CD8-positive, alpha-beta memory T cell (primary cell): Measurements from ENCODE around the gene VSTM2L. TPM values are rescaled to one million over a fixed set of nuclear protein-coding genes. Genes with fewer than 3 reads are reported as not detected.

ENCODE experiments used
- CTCF ChIA-PET: fragments of 350-600 bp; sonication (Branson Sonifier 250); formaldehyde crosslinking; loops from one replicate; lab custom pipeline; 2021; ENCODE audit warnings: antibody characterized with exemption; lab: Charles Lee
- POLR2A ChIA-PET: fragments of 350-600 bp; sonication (Branson Sonifier 250); formaldehyde crosslinking; loops from one replicate; lab custom pipeline; 2021; ENCODE audit warnings: antibody characterized with exemption; lab: Charles Lee
- DNase-seq, 5 donors: peaks; one replicate each; pipeline versions ENCODE4 v3.0.0 to v3.0.0-alpha.2; 2020 to 2022; ENCODE audit warnings: mixed read lengths in 1 of 5
- H3K27ac ChIP-seq: one replicate; pipeline ENCODE4 v1.7.0; 2013; ENCODE audit warnings: low read depth, mild to moderate bottlenecking, low read length, moderate library complexity
- H3K27me3 ChIP-seq: 2 replicates; pipeline ENCODE4 v1.7.0; 2013; ENCODE audit warnings: low read length, mild to moderate bottlenecking; ENCODE audit not compliant: insufficient read depth, poor library complexity, severe bottlenecking
- H3K36me3 ChIP-seq: 2 replicates; pipeline ENCODE4 v1.7.0; 2013; ENCODE audit warnings: mild to moderate bottlenecking, low read length, moderate library complexity; ENCODE audit not compliant: insufficient read depth
- H3K4me1 ChIP-seq: 2 replicates; pipeline ENCODE4 v1.7.0; 2013; ENCODE audit warnings: mild to moderate bottlenecking, low read length, moderate library complexity; ENCODE audit not compliant: insufficient read depth
- H3K4me3 ChIP-seq: 2 replicates; pipeline ENCODE4 v1.7.0; 2013; ENCODE audit warnings: mild to moderate bottlenecking, low read length
- H3K9me3 ChIP-seq: 2 replicates; pipeline ENCODE4 v1.7.0; 2013; ENCODE audit warnings: mild to moderate bottlenecking, low read length
- H3K27ac Mint-ChIP-seq, 8 donors: one replicate each; pipeline ENCODE4 v1.8.0; 2020 to 2021; ENCODE audit warnings: mixed read lengths in 8 of 8, mild to moderate bottlenecking in 6 of 8, inconsistent platforms in 3 of 8, moderate library complexity in 3 of 8
- H3K27me3 Mint-ChIP-seq, 2 donors: one replicate each; pipeline ENCODE4 v1.8.0; 2020 to 2021; ENCODE audit warnings: mixed read lengths in 2 of 2, mild to moderate bottlenecking in 1 of 2, moderate library complexity in 1 of 2
- H3K36me3 Mint-ChIP-seq, 3 donors: one replicate each; pipeline ENCODE4 v1.8.0; 2020 to 2021; ENCODE audit warnings: mixed read lengths in 3 of 3, inconsistent platforms in 1 of 3, mild to moderate bottlenecking in 1 of 3
- H3K4me1 Mint-ChIP-seq, 3 donors: one replicate each; pipeline ENCODE4 v1.8.0; 2020 to 2021; ENCODE audit warnings: mixed read lengths in 3 of 3, inconsistent platforms in 1 of 3, mild to moderate bottlenecking in 1 of 3
- H3K4me3 Mint-ChIP-seq, 7 donors: one replicate each; pipeline ENCODE4 v1.8.0; 2020 to 2021; ENCODE audit warnings: mixed read lengths in 7 of 7, mild to moderate bottlenecking in 6 of 7, moderate library complexity in 4 of 7, inconsistent platforms in 2 of 7
- H3K9me3 Mint-ChIP-seq, 5 donors: one replicate each; pipeline ENCODE4 v1.8.0; 2020 to 2022; ENCODE audit warnings: mixed read lengths in 5 of 5, mild to moderate bottlenecking in 3 of 5, moderate library complexity in 2 of 5, inconsistent platforms in 1 of 5
- polyA plus RNA-seq: library from polyadenylated mRNA; unstranded; fragments of 300-500 nt; fragmentation: Illumina TruSeq; gene quantifications from one replicate; pipeline ENCODE4 v1.2.3, GENCODE V29; 2021
- total RNA-seq, 2 experiments: library from RNA; stranded (reverse); gene quantifications; one replicate each; pipeline ENCODE4 v1.2.3, GENCODE V29; 2021

The VSTM2L gene
- total and polyA plus RNA-seq, 3 experiments from 2014 or later: not detected

DNA sequence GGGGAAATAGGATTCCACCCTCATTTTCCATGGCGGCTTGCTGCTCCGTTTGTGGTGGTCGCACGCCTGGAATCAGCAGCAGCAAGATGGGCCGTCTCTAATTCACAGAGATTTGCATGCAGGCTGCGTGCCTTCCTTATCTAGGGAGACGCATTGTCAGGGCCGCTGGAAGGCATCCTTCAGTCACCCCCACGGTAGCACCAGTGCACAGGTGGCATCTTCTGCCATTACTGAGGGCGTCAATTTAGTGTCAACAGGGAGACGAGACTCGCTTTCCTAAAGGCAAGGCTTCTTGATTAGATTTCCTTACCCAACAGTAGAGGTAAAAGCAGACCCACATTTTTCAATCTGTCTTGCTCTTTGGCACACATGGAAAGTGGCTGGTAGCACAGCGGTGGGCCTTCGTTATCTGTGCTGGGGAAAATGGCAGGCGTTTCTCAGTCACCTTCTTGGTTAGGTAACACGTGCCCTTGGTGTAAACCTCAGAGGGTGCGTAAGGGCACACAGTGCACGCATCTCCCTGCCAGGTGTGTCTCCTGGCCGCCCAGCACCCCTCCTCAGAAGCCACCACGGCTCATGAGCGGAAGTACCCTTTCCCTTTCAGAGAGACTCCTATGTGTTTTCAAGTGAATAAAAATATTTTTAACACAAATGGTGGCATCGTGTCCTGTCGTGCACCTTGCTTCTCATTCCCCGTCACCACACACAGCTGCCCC lies 27.3 kb upstream of the VSTM2L start:
- Mint-ChIP-seq H3K27me3 (no peaks in the 10 kb centered on the region), H3K9me3 (no peaks in the 10 kb centered on the region), H3K4me1 (no peaks in the 10 kb centered on the region), H3K27ac (no peak overlapping the region), H3K4me3 (no peak overlapping the region), H3K36me3 (peaks cover 0 to 40% (median 15%) of the 10 kb centered on the region in 3 donors)
- H3K27me3 ChIP-seq: no peaks in the 10 kb centered on the region
- POLR2A ChIA-PET: no interaction called here
- no peaks in the 10 kb centered on the region for H3K9me3 ChIP-seq
- H3K27ac ChIP-seq: no peak overlapping the region
- H3K4me3 ChIP-seq: no peak overlapping the region
- H3K4me1 ChIP-seq: no peaks in the 10 kb centered on the region
- H3K36me3 ChIP-seq: no peaks in the 10 kb centered on the region
- no peak for DNase-seq
- CTCF ChIA-PET: no interaction called here

- peaks cover 0 to 27% (median 7%) of the 10 kb centered on the region in 3 donors for H3K36me3 Mint-ChIP-seq
- no peak overlapping the region for H3K4me3 ChIP-seq
- H3K9me3 ChIP-seq: no peaks in the 10 kb centered on the region
- POLR2A ChIA-PET: no interaction called here
- no peaks in the 10 kb centered on the region for H3K9me3 Mint-ChIP-seq
- CTCF ChIA-PET: no interaction called here
- H3K4me1 Mint-ChIP-seq: no peaks in the 10 kb centered on the region
- H3K27me3 ChIP-seq: no peaks in the 10 kb centered on the region
- no peak overlapping the region for H3K4me3 Mint-ChIP-seq
- no peak overlapping the region for H3K27ac Mint-ChIP-seq
- no peak overlapping the region for H3K27ac ChIP-seq
- DNase-seq: no peak
- no peaks in the 10 kb centered on the region for H3K36me3 ChIP-seq
- H3K4me1 ChIP-seq: no peaks in the 10 kb centered on the region
- H3K27me3 Mint-ChIP-seq: no peaks in the 10 kb centered on the region
Observed at GRCh38 chr20:37876863-37877262, 26.1 kb upstream of the VSTM2L start.

GRCh38 chr20:37877832-37878772 lies 24.8 kb upstream of the VSTM2L start:
- Histone ChIP-seq H3K27me3 (no peaks in the 10 kb centered on the region), H3K27ac (no peak overlapping the region), H3K4me3 (no peak overlapping the region), H3K9me3 (no peaks in the 10 kb centered on the region), H3K4me1 (no peaks in the 10 kb centered on the region), H3K36me3 (no peaks in the 10 kb centered on the region)
- Mint-ChIP-seq H3K27me3 (no peaks in the 10 kb centered on the region), H3K36me3 (peaks cover 0 to 15% (median 7%) of the 10 kb centered on the region in 3 donors), H3K4me3 (no peak overlapping the region), H3K9me3 (no peaks in the 10 kb centered on the region), H3K27ac (peak overlapping the region in 1 of 8 donors; percentile 34), H3K4me1 (no peaks in the 10 kb centered on the region)
- ChIA-PET POLR2A (no interaction called here), CTCF (no interaction called here)
- no peak for DNase-seq

DNA sequence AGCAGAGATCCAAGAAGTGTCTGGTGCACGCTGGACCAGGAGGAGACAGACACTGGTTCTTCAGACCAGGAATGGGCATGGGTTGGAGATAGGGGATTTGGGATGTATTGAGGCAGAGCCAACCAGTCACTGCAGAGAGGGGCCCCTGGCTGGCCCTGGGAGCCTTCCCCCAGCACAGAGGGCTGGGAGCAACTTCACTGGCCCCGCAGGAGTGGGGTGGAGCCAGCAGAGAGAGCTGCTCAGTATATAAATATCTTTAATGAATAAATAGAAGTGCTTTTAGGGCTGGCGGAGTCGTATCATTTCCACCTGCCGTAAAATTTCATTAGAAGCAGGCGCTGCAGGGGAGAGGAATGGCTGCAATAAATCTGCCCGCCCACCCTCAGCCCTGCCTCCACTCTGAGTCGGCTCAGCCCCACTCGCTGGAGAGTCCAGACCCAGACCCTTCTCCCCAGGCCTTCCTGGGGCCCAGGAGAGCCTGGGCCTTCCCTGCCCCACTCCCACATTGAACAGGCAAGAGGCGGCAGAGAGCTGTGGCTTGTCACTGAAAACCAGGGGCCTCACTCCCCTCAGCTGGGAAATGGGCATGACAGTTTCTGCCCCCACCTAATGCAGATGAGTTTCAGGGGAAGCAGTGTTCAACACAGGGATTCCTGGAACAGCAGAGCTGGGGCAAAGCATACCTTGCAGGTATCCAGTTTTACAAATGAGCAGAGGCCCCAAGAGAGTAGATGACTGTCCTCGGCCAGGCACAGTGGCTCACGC lies 23.9 kb upstream of the VSTM2L start:
- Mint-ChIP-seq H3K4me1 (no peaks in the 10 kb centered on the region), H3K27ac (no peak overlapping the region), H3K4me3 (no peak overlapping the region), H3K9me3 (no peaks in the 10 kb centered on the region), H3K36me3 (peaks cover 0 to 6% (median 4%) of the 10 kb centered on the region in 3 donors), H3K27me3 (no peaks in the 10 kb centered on the region)
- no peak overlapping the region for H3K4me3 ChIP-seq
- H3K27me3 ChIP-seq: no peaks in the 10 kb centered on the region
- ChIA-PET POLR2A (no interaction called here), CTCF (interaction anchor here (1.5 kb wide), 1 partner anchor 9 kb away, joined by 4 read pairs; no protein-coding TSS in a partner anchor)
- no peaks in the 10 kb centered on the region for H3K36me3 ChIP-seq
- DNase-seq: no peak
- H3K9me3 ChIP-seq: no peaks in the 10 kb centered on the region
- no peaks in the 10 kb centered on the region for H3K4me1 ChIP-seq
- no peak overlapping the region for H3K27ac ChIP-seq

DNA sequence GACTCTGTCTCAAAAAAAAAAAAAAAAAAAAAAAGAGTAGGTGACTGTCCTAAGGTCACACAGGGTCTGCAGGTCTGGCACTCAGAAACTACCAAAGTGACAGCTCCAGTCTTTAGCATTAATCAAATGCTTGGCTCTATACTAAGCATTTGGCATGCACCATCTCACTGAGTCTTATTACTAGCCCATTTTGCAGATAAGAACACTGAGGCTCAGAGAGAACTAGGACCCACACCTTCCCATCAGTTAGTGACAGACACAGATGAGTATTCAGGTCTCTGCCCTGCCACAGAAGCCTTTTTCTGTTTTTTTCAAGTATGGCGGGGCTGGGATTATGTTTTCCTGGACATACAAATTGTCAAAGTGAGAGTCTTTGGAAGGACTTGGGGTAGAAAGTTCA lies 23.1 kb upstream of the VSTM2L start:
- Histone ChIP-seq H3K27me3 (no peaks in the 10 kb centered on the region), H3K27ac (no peak overlapping the region), H3K4me3 (no peak overlapping the region), H3K36me3 (no peaks in the 10 kb centered on the region), H3K9me3 (no peaks in the 10 kb centered on the region), H3K4me1 (no peaks in the 10 kb centered on the region)
- no peak for DNase-seq
- CTCF ChIA-PET: interaction anchor here (1.5 kb wide), 1 partner anchor 9 kb away, joined by 4 read pairs; no protein-coding TSS in a partner anchor
- no peaks in the 10 kb centered on the region for H3K36me3 Mint-ChIP-seq
- POLR2A ChIA-PET: no interaction called here
- no peaks in the 10 kb centered on the region for H3K27me3 Mint-ChIP-seq
- H3K4me3 Mint-ChIP-seq: no peak overlapping the region
- H3K4me1 Mint-ChIP-seq: no peaks in the 10 kb centered on the region
- no peaks in the 10 kb centered on the region for H3K9me3 Mint-ChIP-seq
- H3K27ac Mint-ChIP-seq: no peak overlapping the region

- Mint-ChIP-seq H3K9me3 (no peaks in the 10 kb centered on the region), H3K27me3 (peaks cover 0 to 2% of the 10 kb centered on the region in 2 donors), H3K4me1 (no peaks in the 10 kb centered on the region), H3K27ac (peak overlapping the region in 1 of 8 donors; percentile 9), H3K4me3 (no peak overlapping the region), H3K36me3 (no peaks in the 10 kb centered on the region)
- Histone ChIP-seq H3K27ac (no peak overlapping the region), H3K4me1 (no peaks in the 10 kb centered on the region), H3K4me3 (no peak overlapping the region), H3K9me3 (no peaks in the 10 kb centered on the region), H3K36me3 (no peaks in the 10 kb centered on the region), H3K27me3 (no peaks in the 10 kb centered on the region)
- POLR2A ChIA-PET: no interaction called here
- CTCF ChIA-PET: no interaction called here
- no peak for DNase-seq
Observed at GRCh38 chr20:37880726-37881591, 22.0 kb upstream of the VSTM2L start.

GRCh38 chr20:37881601-37882343 lies 21.2 kb upstream of the VSTM2L start:
- Mint-ChIP-seq H3K36me3 (no peaks in the 10 kb centered on the region), H3K27me3 (peaks cover 0 to 2% of the 10 kb centered on the region in 2 donors), H3K4me3 (no peak overlapping the region), H3K9me3 (no peaks in the 10 kb centered on the region), H3K4me1 (no peaks in the 10 kb centered on the region), H3K27ac (peak overlapping the region in 1 of 8 donors; percentile 9)
- ChIA-PET CTCF (no interaction called here), POLR2A (no interaction called here)
- Histone ChIP-seq H3K27me3 (no peaks in the 10 kb centered on the region), H3K4me3 (no peak overlapping the region), H3K9me3 (no peaks in the 10 kb centered on the region), H3K36me3 (no peaks in the 10 kb centered on the region), H3K4me1 (no peaks in the 10 kb centered on the region), H3K27ac (no peak overlapping the region)
- DNase-seq: no peak
